ENCODE results near the gene DHX38.

Gene DHX38

DNA sequence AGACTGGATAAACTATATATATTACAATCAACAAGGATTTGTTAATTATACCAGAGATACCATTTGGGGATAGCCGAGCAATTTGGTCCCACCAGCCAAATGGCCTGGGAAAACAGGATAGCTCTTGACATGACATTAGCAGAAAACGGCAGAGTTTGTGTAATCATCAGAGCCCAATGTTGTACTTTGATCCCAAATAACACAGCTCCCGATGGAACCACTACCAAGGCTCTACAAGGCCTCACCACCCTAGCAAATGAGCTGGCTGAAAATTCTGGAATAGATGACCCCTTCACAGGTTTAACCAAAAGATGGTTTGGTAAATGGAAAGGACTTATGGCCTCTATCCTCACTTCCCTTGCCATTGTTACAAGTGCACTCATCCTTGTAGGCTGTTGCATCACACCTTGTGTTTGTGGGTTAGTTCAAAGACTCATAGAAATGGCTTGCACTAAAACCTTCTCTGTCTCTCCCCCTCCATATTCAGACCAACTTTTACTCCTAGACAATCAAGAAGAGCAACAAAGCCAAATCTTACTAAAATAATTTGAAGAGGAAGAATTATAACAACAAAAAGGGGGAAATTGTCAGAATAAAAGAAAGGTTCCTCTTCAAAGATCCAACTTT lies 9.8 kb upstream of the DHX38 start:
- no peak for DNase-seq

DNA sequence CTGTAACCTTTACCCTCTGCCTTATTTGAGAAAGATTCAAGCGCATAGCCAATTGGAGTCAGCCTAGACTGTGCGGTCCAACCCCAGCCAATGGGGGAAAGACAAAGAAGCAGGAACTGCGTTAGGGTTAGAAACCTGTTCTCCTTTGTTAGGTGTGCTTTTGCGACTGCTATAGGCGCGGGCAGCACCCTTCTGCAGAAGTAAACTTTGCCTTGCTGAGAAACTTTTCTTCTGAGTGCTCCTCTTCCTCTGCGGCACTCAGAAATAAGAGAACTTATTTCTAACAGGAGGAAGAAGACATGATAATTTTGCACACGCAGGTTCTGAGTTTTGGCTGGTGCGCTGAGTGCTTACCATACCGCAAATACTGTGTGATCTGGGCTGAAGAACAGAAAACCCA lies 9.2 kb upstream of the DHX38 start:
- DNase-seq: no peak

DNA sequence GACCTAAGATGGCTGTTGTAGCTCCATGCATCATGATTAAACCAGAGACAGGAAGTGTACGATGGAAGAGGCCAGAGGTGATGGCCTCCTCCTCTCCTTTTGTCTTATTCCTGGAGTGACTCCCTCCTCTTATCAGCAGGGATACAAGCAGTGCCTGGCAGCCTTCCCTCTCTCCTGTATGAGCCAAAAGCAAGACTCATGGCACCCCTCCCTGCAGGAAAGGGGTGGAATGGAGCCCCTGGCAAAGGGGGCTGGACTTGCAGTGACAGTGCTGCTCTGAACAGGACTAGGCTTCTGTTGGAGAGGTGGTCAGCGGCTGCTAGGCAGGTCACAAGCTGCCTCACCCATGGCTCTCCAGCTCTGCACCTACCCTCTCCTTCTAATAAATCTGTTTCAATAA lies 8.6 kb upstream of the DHX38 start:
- DNase-seq: no peak

DNA sequence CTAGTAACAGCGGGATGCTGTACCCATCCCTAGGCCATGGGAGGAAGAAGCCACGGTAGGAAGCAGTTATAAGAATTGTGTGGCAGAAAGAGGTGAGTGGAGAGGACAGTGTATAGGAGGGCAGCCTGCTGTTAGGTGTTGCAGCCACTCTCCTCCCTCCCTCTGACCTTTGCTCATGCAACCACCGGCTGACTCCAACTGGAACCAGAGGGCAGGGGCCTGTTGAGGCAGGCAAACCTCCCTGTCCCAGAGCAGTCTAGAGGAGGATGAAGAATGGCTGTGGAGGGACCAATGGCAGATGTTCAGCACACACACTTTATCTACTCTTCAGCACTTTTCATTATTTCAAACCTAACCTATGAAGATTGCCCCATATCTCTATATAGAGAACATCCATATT lies 2.4 kb upstream of the DHX38 start:
- DNase-seq: no peak

DNA sequence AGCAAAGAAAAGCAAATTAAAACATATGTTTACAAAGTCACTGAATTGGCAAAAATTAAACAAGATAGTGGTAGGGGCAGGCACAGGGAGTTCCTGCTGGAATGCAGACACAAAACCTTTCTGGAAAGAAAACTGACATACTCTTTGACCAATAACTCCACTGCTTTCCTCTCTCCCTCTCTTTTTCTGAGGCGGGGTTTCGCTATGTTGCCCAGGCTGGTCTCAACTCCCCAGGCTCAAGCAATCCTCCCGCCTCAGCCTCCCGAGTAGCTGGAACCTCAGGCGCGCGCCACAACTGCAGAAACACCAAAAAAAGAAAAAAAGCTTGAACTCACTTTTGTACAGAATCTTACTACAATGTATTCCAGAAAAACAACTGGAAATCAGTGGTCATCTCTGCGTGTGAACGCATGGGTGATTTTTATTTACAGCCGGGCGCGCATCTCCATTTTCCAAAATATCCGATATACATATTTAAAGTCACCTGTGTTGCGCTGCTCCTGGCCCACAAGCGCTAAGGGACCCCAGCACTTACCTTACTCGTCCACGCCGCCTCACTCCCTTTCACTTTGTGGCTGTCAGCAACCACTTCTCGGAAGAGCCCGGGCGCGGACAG lies 707 bp upstream of the DHX38 start:
- DNase-seq: no peak

DNA sequence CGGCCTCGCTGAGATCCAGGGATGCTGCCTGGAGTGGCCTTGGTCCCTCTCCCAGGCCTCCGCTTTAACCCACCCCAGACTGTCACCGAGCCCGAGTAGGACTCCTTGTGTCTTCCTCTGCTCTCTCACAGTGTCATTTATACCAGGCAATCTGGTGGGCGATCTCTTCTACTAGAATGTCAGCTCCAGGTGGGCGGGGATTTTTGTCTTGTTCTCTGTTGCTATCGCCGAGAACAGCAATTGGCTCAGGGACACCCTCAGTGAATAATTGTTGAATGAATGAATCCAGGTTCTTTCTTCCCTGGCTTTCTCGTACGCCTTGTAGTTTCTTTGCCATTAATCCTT lies 591 bp downstream of the DHX38 start:
- peak in 4 of 56 donors; percentile 43 to 67 (median 48) for DNase-seq

DNA sequence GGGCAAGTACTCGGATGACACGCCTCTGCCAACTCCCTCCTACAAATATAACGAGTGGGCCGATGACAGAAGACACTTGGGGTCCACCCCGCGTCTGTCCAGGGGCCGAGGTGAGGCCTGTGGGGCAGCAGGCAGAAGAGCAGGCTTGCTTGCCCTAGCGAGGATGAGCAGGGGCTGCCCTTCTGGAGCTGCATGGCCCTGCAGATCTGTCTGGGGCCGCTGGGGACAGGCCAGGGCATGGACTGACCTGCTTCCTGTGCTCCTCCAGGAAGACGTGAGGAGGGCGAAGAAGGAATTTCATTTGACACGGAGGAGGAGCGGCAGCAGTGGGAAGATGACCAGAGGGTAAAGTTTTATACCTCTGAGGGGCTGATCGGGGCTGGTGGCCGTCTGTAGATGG lies 5.3 kb downstream of the DHX38 start:
- DNase-seq: no peak

DNA sequence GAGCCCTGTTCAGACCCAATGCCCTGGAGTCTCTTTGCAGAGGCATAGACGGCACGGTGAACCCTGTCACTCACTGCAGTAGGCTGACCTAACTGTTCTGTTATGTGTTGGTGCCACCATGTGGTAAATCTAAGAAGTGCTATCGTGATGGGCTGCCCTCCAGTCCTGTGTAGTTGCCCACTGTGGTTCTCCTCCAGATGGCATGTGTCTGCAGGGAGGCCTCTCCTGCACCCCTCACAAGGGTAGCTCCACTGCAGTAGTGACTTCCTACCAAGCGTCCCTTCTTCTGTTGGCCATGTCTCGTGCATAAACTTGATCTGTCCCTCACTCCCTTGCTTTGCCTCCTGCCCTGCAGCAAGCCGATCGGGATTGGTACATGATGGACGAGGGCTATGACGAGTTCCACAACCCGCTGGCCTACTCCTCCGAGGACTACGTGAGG lies 5.8 kb downstream of the DHX38 start:
- peak in 28 of 56 donors; percentile 1 to 69 (median 14) for DNase-seq

DNA sequence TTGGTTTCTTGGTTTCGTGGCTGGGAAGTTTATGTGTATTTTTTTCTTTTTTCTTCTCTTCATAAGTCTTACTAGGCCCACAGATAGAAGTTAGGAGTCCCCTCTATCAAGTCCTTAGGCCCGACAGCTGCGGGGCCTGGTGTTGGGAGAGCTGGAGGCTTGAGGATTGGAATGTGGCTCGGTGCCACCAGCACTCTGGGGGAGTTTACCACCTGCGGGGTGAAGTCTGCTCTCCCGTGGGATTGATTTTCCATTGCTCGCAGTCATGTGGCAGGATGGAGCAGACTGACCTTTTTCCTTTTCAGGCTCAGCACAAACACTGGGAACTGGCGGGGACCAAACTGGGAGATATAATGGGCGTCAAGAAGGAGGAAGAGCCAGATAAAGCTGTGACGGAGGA lies 7.5 kb downstream of the DHX38 start:
- DNase-seq: no peak

DNA sequence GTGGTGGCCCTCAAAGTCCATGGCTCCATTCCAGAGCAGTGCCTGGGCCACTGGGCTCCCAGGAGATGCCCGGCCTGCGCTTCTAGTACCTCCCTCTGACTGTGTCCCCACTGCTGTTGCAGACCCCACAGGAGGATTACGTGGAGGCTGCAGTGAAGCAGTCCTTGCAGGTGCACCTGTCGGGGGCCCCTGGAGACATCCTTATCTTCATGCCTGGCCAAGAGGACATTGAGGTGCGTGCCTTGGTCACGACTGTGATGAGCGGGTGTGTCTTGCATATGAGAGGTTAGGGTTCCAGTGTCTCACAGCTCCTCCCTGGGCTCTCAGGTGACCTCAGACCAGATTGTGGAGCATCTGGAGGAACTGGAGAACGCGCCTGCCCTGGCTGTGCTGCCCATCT lies 11.3 kb downstream of the DHX38 start:
- DNase-seq: no peak

DNA sequence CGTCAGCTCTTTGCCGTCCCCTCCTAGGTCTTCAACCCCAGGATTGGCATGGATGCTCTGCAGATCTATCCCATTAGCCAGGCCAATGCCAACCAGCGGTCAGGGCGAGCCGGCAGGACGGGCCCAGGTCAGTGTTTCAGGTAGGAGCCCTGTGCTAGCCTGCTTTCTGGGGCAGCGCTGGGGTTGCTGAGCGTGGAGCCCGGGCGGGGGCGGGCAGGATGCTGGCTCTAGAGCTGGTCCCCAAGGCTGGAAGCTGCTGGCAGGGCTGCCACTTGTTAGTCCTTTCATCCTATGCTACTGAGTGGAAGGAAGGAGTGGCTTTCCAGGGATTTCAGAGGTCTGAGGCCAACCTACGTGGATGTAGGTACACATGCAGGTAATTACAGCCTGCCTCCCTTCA lies 12.3 kb downstream of the DHX38 start:
- no peak for DNase-seq

DNA sequence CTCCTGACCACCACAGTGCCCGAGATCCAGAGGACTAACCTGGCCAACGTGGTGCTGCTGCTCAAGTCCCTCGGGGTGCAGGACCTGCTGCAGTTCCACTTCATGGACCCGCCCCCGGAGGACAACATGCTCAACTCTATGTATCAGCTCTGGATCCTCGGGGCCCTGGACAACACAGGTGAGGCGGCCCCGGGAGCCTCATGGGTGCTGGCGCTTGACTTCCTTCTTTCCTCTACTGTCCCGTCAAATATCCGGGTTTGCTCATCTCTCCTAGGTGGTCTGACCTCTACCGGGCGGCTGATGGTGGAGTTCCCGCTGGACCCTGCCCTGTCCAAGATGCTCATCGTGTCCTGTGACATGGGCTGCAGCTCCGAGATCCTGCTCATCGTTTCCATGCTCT lies 13.7 kb downstream of the DHX38 start:
- DNase-seq: no peak

DNA sequence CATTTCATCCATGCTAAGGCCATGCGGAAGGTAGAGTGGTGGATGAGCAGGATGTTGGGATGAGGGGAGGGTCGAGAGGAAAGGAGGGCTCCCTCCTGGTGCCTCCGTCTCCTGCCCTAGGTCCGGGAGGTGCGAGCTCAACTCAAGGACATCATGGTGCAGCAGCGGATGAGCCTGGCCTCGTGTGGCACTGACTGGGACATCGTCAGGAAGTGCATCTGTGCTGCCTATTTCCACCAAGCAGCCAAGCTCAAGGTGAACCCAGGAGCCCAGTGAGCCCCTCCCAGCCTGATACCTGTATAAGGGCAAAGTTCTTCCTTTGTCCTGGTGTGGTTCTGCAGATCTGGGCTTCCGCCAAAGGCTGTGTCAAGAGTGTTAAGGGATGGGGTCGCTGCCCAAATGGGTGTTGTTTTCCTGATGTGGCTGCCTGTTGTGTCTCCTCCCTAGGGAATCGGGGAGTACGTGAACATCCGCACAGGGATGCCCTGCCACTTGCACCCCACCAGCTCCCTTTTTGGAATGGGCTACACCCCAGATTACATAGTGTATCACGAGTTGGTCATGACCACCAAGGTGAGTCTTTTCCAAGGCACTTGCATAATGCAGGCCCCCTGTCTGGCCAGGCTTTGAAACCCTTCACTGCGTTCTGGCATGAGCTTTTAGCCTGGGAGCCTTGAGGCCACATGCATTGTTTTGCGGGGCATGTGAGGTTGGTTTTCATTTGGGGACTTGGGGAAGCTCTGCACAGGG lies 14.9 kb downstream of the DHX38 start:
- no peak for DNase-seq

DNA sequence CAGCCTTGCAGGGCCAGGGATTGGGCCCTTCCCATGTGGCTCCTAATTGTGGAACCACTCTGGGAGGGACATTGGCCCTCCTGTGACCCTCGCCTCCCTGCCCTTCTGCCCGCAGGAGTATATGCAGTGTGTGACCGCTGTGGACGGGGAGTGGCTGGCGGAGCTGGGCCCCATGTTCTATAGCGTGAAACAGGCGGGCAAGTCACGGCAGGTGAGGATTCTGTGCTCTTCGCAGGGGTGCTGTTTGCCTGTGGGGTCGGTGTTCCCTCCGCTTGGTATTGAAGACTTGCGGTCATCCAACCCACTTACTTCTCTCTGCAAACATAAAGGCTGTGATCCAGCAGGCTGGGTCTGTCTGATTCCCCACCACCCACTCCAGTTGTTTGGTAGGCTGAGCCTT lies 15.7 kb downstream of the DHX38 start:
- DNase-seq: no peak

DNA sequence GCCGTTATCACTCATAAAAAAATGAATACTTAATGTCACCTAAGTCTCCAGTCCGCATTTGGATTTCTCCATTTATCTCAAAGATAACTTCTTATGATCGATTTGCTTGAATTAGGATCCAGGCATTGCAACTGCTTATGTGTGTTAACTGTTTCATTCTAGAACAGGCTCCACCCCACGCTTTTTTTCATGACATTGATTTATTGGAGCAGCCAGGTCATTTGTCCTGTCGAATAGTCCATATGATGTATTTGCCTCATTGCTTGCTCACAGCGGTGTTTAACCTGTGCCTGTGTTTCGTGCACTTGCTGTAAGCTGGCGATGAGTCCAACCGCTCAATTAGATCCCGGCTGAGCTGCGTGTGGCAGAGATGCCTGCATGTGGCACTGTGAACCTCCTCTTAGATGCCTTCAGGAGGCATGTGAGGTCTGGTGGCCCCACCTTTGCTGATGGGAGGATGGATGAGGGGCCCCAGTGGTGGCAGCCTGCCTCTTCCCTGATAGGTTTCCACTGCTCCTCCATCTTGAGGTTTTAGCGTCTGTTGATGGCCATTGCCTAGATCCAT lies 16.4 kb downstream of the DHX38 start:
- DNase-seq: no peak

DNA sequence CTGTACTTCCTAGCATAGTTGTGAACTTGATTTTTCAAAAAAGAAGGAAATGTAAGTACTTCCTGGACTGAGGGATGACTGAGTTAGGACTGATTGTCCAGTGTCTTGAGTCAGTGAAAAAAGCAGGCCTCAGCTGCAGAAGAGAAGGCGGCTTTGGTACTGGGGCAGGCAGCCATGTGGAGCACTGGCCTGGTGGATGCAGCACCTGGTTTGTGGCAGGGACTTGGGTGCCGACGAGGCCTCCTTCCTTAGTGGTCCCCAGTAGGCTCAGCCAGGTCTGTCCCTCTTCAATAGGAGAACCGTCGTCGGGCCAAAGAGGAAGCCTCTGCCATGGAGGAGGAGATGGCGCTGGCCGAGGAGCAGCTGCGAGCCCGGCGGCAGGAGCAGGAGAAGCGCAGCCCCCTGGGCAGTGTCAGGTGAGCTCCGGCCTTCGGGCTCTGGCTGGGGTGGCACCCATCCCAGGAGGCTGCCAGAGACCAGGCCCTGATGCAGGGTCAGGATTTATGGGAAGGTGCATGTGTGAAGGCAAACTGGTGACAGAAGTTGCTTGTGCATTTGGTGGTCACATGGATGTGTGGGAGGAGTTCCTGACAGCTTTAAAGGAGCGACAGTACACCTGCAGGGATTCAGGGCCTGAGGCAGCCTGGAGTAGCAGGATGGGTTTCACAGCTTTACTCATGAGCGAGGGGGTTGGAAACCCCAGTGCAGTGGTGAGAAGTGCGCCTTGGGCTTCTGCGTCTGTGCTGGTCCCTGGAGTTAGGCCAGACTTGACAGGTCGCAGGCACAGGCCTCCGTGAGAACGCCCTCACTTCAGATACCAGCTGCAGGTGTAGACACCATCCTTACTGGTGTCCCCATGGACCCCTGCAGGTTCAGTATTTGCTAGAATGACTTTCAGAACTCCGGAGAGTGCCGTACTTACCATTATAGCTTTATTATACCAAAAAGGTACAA lies 17.3 kb downstream of the DHX38 start:
- no peak for DNase-seq

DNA sequence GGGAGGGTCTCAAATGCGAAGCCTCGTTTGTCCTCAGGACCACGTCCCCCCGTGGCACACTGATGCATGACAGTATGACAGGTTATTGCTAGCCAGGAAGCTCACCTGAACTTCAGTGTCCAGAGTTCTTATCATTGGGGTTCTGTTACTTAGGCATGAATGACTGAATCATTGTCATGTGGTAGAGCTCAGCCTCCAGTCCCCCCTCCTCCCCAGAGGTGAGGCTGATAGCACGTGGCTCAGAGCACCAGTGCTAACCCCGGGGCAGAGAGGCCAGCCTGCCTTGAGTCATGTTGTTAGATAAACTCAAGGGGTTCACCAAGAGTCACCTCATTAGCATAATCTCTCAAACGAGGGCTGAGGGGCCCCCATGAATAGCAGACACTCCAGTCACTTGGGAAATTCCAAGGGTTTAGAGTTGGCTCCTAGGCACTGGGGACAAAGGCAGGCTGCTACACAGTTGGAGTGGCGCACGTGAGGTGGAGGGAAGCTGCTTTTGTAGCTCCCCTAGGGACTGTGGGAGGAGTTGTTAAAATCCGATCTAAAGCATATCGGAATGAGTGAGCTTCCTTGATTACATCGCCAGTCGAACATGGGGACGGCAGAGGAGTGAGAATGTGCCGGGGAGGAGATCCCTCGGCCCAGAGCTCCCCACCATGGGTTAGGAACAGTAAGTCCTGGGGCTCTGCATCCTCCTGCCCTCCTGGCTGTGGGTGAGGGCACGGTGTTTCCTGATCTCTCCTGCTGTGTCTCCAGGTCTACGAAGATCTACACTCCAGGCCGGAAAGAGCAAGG lies 18.2 kb downstream of the DHX38 start:
- no peak for DNase-seq

DNA sequence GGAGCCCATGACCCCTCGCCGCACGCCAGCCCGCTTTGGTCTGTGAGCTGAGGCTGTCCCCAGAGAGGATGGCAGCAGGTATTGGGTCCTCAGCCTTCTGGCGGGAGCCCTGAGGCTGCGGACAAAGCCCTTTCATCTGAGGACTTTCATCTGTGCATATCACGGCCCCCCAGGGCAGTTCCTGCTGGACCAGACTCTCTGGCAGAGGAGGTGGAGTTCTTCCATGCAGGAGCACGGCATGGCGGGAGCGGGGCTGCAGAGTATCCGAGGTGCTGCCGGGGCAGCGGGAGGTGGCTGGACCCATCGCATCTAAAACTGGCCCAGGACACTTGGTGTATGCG lies 18.8 kb downstream of the DHX38 start:
- DNase-seq: no peak

DNA sequence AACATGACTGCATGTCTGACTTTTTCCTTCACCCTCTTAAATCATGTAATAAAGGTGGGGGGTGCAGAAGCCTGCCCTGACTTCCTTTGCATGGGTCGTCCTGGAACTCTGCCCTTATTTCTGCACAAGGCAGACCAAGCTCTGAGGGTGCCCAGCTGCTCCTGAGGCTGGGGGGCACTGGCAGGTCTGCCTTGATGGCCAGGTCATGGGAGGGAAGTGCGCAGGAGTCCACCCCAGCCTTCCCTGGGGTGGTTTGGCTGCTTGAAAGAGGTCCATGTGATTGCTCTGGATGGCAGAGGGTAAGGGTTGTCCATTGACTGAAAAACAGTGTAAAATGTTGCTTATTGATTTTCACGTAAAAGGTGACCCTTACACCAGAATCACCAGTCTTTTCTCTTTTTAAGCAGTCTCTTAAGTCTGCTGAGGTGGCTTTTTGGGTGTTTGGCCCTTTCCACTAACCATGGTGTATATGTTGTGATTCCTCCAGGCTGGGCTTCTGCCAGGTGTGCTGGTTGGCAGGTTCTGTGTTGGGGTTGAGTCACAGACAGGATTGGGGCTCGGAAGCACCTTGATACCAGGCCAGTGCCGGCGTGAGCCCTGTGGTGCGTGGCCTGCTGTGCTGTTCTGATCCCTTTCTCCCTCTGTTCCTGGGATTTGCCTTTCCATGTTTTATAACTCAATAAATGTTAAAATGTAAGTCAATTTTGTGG lies 19.4 kb downstream of the DHX38 start:
- no peak for DNase-seq

DNA sequence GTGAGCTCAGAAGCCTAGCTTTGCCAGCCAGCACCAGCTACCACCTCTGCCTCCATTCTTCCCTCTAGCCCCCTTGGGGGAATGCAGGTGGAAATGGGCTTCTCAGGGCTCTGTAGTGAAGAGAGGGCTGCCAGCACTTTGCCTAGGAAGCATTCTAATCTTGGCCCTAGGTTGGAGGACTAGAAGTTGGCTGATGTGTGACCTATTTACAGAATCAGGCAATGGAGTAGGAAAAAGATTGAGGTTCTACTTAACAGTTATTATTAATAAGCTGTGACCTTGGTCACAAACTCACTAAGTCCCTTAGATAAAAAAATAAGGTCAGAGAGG lies 19.9 kb downstream of the DHX38 start:
- DNase-seq: no peak
